Smooth muscle cell (in vitro differentiated cells): ENCODE data around the gene SAP25. TPM values are rescaled to one million over a fixed set of nuclear protein-coding genes. Genes with fewer than 3 reads are reported as not detected.

Source experiments
- DNase-seq: peaks from one replicate; lab custom pipeline; 2025; ENCODE audit not compliant: unreplicated experiment; lab: John Stamatoyannopoulos, UW
- H2AFZ ChIP-seq: fragments of 200-600 bp; sonication (generic); 2 replicates; pipeline ENCODE4 v1.6.0; 2016; ENCODE audit warnings: antibody characterized with exemption, low read depth, mild to moderate bottlenecking
- H3F3A ChIP-seq: fragments of 200-600 bp; sonication (generic); 2 replicates; pipeline ENCODE4 v1.6.0; 2017; ENCODE audit warnings: antibody characterized with exemption, low read depth
- H3K27ac ChIP-seq: fragments of 200-600 bp; sonication (generic); 2 replicates; pipeline ENCODE4 v1.5.1; 2016; ENCODE audit warnings: low read depth, mild to moderate bottlenecking
- H3K27me3 ChIP-seq: fragments of 200-600 bp; sonication (generic); 2 replicates; pipeline ENCODE4 v1.6.1; 2016; ENCODE audit warnings: low read depth, mild to moderate bottlenecking
- H3K36me3 ChIP-seq: fragments of 200-600 bp; sonication (generic); 2 replicates; pipeline ENCODE4 v1.5.1; 2016; ENCODE audit warnings: low read depth
- H3K4me1 ChIP-seq: fragments of 200-600 bp; sonication (generic); 2 replicates; pipeline ENCODE4 v1.5.1; 2016; ENCODE audit warnings: low read depth
- H3K4me2 ChIP-seq: fragments of 200-600 bp; sonication (generic); 2 replicates; pipeline ENCODE4 v1.6.0; 2016; ENCODE audit warnings: mild to moderate bottlenecking
- H3K4me3 ChIP-seq: fragments of 200-600 bp; sonication (generic); 2 replicates; pipeline ENCODE4 v1.5.1; 2016; ENCODE audit warnings: mild to moderate bottlenecking
- H3K79me2 ChIP-seq: fragments of 200-600 bp; sonication (generic); 2 replicates; pipeline ENCODE4 v1.6.0; 2016; ENCODE audit warnings: low read depth, mild to moderate bottlenecking
- H3K9ac ChIP-seq: fragments of 200-600 bp; sonication (generic); 2 replicates; pipeline ENCODE4 v1.6.0; 2016; ENCODE audit warnings: low read depth
- H3K9me3 ChIP-seq: fragments of 200-600 bp; sonication (generic); replicated peaks from 2 replicates; pipeline ENCODE4 v1.5.1; 2016; ENCODE audit warnings: low read depth
- H4K20me1 ChIP-seq: fragments of 200-600 bp; sonication (generic); 2 replicates; pipeline ENCODE4 v1.6.0; 2016; ENCODE audit warnings: low read depth
- WGBS: methylation state at CpG from one replicate; pipeline ENCODE4 v1.1.7; 2016; ENCODE audit warnings: low lambda C conversion rate; 5-methylcytosine and 5-hydroxymethylcytosine counted together
- polyA plus RNA-seq: library from polyadenylated mRNA; unstranded; fragments of >200 nt; fragmentation: Nextera tagmentation; extraction: Ambion mirVana; gene quantifications from 2 replicates; pipeline ENCODE4 v1.2.1, GENCODE V29; 2016
- total RNA-seq: library from RNA; depleted of rRNA; stranded (reverse); fragments of >200 nt; gene quantifications from 2 replicates; pipeline ENCODE4 v1.2.3, GENCODE V29; 2014
- TF ChIP-seq, protein P1 (sequence below): fragments of 200-600 bp; sonication (generic); IDR thresholded peaks from 2 replicates; pipeline ENCODE4 v1.5.1; 2017; ENCODE audit warnings: borderline replicate concordance, mild to moderate bottlenecking, antibody characterized with exemption; ENCODE audit not compliant: insufficient read depth, poor library complexity, severe bottlenecking

The SAP25 gene
- total and polyA plus RNA-seq, 2 experiments from 2014 or later, result 1.9 TPM; not detected in 1

DNA sequence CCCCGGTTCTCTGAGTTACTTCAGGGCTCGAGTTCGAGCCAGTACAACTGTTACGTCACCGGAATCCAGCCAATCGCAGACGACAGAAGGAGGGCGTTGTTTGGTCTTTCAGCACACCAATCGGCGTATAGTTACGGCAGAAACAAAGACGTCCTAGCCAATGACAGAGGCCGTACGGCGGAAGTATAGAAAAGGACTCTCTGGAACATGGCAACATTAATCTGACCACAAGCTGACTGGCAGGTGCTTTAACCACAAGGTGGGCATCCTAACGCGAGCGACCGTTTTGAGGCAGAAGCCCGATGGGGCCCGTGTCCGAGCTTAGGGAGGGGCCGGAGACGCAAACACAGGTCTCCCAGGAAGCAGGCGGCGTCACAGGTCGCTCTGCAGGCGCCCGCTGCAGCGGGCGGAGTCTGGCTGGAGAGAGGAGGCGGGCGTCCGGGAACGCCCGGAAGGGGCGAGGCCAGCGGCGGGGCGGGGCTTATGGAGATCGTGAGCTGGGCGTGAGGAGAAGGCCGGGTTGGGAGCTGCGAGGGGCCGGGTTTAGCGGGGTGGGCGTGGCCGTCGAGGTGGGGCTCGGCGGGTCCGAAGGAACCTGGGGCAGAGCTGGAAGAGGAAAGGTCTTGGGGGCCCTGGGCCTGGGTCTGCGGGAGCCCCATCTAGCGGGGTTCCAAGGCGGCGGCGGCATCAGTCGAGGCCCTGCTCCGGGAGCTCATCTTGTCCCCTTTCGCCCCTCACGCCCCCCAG lies 38.5 kb upstream of the SAP25 start, which contains the start of gene MOSPD3:
Gene MOSPD3 (plus strand): TSS at position 558 of the 747 bp plus-strand sequence. CDS start 252 bp downstream, outside the sequence.
- Histone ChIP-seq H3K9me3 (no peaks in the 10 kb centered on the region), H3K4me2 (peak within 1 kb of the TSS; percentile 96), H3F3A (peaks cover 7% of the 10 kb centered on the region), H3K4me3 (peak within 1 kb of the TSS; percentile 54), H3K9ac (peak within 1 kb of the TSS; percentile 71), H4K20me1 (no peaks in the 10 kb centered on the region), H3K27ac (peak within 1 kb of the TSS; percentile 60), H3K36me3 (no peaks in the 10 kb centered on the region), H3K4me1 (peaks cover 10% of the 10 kb centered on the region), H2AFZ (peak within 1 kb of the TSS; percentile 62), H3K27me3 (no peaks in the 10 kb centered on the region), H3K79me2 (no peaks in the 10 kb centered on the region)
- TF ChIP-seq, protein P1, sequence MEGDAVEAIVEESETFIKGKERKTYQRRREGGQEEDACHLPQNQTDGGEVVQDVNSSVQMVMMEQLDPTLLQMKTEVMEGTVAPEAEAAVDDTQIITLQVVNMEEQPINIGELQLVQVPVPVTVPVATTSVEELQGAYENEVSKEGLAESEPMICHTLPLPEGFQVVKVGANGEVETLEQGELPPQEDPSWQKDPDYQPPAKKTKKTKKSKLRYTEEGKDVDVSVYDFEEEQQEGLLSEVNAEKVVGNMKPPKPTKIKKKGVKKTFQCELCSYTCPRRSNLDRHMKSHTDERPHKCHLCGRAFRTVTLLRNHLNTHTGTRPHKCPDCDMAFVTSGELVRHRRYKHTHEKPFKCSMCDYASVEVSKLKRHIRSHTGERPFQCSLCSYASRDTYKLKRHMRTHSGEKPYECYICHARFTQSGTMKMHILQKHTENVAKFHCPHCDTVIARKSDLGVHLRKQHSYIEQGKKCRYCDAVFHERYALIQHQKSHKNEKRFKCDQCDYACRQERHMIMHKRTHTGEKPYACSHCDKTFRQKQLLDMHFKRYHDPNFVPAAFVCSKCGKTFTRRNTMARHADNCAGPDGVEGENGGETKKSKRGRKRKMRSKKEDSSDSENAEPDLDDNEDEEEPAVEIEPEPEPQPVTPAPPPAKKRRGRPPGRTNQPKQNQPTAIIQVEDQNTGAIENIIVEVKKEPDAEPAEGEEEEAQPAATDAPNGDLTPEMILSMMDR, result no peak
- 1% methylated on average over 50 of the region's 61 CpGs for WGBS
- DNase-seq, result peak; percentile 93

DNA sequence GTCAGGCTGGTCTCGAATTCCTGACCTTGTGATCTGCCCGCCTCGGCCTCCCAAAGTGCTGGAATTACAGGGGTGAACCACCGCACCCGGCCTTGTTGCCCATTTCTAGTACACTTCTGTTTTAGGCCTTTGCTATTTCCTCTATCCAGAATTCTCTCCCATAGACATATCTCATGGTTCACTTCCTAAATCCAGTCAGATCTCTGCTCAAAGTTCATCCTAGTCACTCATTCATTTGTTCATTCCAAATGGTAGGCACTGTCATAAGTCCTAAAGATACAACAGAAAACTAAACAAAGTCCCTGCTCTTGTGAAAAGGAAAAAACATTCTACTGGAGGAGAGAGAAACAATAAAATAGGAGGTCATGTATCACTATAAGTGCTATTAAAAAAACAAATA lies 36.3 kb upstream of the SAP25 start:
- Histone ChIP-seq H4K20me1 (peaks cover 13% of the 10 kb centered on the region), H3K4me1 (peaks cover 14% of the 10 kb centered on the region), H3K36me3 (no peaks in the 10 kb centered on the region), H3K4me2 (no peak overlapping the region), H3K79me2 (no peaks in the 10 kb centered on the region), H3K4me3 (no peak overlapping the region), H3K27me3 (no peaks in the 10 kb centered on the region), H3K9me3 (no peaks in the 10 kb centered on the region), H3K9ac (no peak overlapping the region), H3F3A (peaks cover 20% of the 10 kb centered on the region), H2AFZ (no peak overlapping the region), H3K27ac (no peak overlapping the region)
- DNase-seq, result no peak
- TF ChIP-seq, protein P1, result no peak
- WGBS, result 97% methylated on average over 5 of the region's 5 CpGs

DNA sequence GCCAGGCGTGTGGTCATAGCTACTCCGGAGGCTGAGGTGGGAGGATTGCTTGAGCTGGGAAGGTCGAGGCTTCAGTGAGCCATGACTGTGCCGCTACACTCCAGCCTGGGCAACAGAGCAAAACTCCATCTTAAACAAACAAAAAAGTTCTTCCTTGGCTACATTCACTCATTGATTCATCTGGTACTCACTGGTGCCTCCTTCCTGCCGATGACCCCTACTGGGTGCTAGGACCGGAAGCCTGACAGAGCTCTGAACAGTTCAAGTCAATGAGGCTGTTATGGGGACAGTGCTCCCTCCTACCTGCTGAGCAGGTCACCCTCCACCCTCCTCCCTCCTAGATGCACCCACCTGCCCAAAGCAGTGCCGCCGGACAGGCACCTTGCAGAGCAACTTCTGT lies 33.4 kb upstream of the SAP25 start:
- WGBS, result 92% methylated on average over 8 of the region's 8 CpGs
- no peak overlapping the region for H3K27ac ChIP-seq
- TF ChIP-seq, protein P1, result no peak
- peaks cover 3% of the 10 kb centered on the region for H3K79me2 ChIP-seq
- H2AFZ ChIP-seq, result no peak overlapping the region
- DNase-seq, result no peak
- no peak overlapping the region for H3K9ac ChIP-seq
- H3K9me3 ChIP-seq, result no peaks in the 10 kb centered on the region
- no peaks in the 10 kb centered on the region for H3K36me3 ChIP-seq
- peaks cover 32% of the 10 kb centered on the region for H3F3A ChIP-seq
- peaks cover 19% of the 10 kb centered on the region for H3K4me1 ChIP-seq
- H3K4me3 ChIP-seq, result no peak overlapping the region
- no peak overlapping the region for H3K4me2 ChIP-seq
- H4K20me1 ChIP-seq, result peaks cover 19% of the 10 kb centered on the region
- no peaks in the 10 kb centered on the region for H3K27me3 ChIP-seq
